ENCODE results near the gene PPP2R2D.
"Not testable (repeated sequence)": the region's sequence is repeated elsewhere in the genome, so short reads cannot be mapped to it uniquely, and the experiment has no call there.

PPP2R2D gene

GRCh38 chr10:131979336-131979735 is 78.5 kb downstream of the PPP2R2D start:
- no peak for DNase-seq

GRCh38 chr10:131979821-131980270 is 79.0 kb downstream of the PPP2R2D start:
- no peak for DNase-seq

- peak in 1 of 2 donors; percentile 5 for DNase-seq
These were observed 79.5 kb downstream of the PPP2R2D start for GRCh38 chr10:131980321-131980720.

DNA sequence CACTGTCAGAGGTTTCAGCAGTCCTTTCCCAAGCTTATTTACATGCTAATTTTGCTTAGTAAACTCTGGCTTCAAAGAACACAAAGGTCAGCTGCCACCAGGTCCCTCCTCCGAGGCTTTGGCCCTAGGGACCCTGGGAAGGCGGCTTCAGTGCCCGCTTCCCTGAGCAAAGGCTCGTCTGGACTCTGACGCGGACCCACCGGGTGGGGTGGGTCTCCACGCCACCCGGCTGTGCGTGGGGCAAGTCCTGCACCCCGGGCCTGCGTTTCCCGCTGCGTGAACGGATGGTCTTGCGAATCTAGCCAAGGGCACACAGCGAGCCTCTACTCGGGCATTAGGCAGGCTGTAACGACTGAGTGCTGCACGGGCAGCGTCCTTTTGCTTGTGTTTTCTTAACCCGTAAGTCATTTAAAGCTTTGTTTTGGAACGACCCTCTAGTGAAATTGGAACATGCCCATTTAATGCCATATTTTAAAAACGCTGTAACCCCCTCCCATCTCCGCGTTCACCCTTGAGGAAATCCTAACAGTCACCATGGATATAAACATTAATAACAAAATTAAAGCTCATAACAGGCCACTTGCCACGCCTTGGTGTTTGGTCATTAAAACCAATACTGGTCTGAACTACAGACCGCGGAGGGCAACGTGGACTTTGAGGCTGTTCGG is 80.1 kb downstream of the PPP2R2D start:
- DNase-seq: no peak

GRCh38 chr10:131981429-131982184 is 80.8 kb downstream of the PPP2R2D start, which contains the start of gene BNIP3:
Gene BNIP3 (minus strand): TSS chr10:131981923. CDS start chr10:131981806, 117 bp downstream.
- DNase-seq: peak; percentile 47 to 69

GRCh38 chr10:131982185-131982756 is 81.5 kb downstream of the PPP2R2D start:
- DNase-seq: no peak

DNA sequence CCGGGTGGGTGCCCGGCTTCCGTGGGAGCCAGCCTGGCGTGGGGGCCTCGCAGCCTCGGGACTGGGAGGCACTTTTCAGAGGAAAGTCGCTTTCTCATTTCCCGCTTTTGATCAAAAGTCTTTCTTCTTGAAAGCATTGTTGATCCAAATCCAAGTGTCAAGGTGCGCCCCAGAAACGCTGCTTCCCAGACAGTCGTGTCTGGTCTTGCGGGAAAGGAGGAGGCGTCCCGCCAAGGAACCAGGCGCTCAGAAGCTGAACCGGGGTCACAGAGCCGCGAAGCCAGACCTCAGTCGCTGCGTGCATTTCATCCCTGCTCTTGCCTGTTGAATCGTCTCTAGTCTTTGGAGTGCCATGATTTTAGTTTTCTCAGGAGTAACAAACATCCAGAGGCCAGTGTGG is 82.0 kb downstream of the PPP2R2D start:
- no peak for DNase-seq

DNA sequence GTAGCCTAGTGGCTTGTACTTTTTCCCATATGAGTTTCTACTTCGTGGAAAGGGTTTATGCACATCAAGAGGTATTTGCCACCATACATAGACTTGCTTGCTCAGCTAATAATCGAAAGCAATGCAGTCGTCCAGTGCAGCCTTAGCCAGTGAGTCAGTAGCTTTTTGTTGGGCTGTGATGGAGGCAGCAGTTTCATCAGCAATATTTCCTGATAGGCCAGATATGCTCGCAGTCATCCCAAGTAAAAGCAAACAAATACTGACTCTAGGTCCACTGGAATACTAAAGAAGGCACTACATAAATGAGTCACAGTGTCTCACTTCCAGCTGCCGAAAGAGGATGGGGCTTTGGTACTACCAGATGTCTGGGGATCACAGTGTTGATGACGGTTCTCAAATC is 83.0 kb downstream of the PPP2R2D start:
- no peak for DNase-seq

GRCh38 chr10:131986851-131987250 is 86.0 kb downstream of the PPP2R2D start:
- DNase-seq: not testable (repeated sequence)

GRCh38 chr10:131987301-131987700 is 86.5 kb downstream of the PPP2R2D start:
- not testable (repeated sequence) for DNase-seq

DNA sequence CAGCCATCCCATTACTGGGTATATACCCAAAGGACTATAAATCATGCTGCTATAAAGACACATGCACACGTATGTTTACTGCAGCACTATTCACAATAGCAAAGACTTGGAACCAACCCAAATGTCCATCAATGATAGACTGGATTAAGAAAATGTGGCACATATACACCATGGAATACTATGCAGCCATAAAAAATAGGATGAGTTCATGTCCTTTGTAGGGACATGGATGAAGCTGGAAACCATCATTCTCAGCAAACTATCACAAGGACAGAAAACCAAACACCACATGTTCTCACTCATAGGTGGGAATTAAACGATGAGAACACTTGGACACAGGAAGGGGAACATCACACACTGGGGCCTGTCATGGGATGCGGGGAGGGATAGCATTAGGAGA is 87.0 kb downstream of the PPP2R2D start:
- DNase-seq: not testable (repeated sequence)

DNA sequence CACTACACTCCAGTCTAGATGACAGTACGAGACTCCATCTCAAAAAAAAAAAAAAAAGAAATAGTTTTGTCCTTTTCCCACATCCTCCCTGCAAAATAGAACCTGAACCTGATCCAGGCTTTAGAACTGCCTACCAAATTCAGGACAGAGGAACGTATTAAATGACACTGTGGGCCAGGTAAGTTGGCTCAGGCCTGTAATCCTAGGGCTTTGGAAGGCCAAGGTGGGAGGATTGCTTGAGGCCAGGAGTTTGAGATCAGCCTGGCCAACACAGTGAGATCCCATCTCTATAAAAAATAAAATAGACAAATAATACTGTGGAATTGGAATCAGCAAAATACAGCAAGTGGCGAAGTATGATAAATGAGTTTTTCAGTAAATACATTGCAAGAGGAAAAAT is 90.9 kb downstream of the PPP2R2D start:
- DNase-seq: no peak

- DNase-seq: no peak
These were observed 92.5 kb downstream of the PPP2R2D start for GRCh38 chr10:131993275-131993674.

- no peak for DNase-seq
These were observed 93.6 kb downstream of the PPP2R2D start for GRCh38 chr10:131994435-131994834.

GRCh38 chr10:131996466-131997365 is 95.9 kb downstream of the PPP2R2D start:
- no peak for DNase-seq

GRCh38 chr10:131997366-131998049 is 96.7 kb downstream of the PPP2R2D start:
- no peak for DNase-seq

DNA sequence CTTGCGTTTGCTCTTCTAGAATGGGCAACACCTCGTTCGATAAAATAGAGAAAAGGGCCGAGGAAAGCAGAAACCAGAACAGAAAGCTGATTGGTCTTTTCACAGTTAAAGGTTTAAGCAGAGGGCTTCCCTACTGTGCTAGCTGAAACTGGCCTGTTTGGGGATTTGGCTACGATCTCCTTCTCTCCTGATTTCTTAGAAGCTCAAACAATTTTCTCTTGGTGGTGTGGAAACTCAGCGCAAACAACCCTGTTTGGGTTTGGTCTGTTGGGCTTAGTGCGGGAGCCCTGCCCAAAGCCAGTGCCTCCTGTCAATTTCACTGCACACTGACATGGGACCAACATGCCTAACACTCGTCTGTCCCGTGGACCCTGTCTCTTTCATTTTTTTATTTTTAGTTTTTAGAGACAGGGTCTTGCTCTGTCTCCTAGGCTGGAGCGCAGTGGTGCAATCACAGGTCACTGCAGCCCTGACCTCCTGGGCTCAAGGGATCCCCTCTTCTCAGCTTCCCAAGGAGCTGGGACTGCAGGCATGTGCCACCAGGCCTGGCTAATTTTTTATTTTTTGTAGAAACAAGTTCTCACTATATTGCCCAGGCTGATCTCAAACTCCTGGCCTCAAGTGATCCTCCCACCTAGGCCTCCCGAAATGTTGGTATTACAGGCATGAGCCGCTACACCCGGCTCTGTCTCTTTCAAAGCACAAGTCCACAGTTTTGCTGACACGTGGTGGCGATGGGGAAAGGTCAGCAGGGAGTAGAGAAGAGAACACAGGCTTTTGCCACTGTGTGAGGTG is 97.4 kb downstream of the PPP2R2D start:
- no peak for DNase-seq

DNA sequence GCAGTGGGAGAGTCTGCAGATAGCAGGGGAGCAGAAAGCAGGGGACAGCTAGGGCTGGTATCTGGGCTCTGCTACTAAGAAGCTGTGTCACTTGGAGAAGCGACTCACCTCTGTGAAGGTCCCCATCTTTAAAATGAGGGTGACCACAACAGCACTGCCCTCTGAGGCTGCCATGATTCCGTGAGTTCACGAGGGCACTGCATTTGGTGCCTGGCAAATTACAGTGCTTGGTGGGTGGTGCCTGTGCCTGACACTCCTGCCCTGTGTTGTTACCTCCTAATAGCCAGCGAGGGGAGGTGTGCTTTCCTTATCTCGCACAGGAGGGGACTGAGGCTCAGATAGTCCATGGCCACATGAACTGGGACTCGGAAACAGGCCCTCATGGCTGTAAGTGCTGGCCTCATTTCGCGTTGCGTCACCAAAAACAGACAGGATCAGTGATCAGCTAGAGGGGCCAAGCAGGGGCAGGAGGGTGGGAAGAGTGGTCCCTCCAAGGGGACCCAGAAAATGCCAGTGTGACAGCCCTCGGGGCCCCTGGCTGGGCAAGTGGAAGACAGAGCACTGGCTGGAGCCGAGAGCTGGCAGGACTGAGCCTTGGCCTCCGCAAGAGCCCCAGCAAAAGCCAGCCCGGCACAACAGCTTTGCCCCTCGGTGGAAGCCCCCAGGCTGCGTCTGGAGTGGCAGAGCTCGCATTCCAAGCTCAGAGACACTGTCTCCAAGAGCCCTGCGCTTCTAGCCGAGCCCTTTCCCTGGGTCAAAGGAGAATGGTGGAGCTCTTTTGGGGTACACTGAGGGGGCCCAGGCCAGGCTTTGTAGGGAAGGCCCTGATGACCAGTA is 98.3 kb downstream of the PPP2R2D start:
- no peak for DNase-seq

DNA sequence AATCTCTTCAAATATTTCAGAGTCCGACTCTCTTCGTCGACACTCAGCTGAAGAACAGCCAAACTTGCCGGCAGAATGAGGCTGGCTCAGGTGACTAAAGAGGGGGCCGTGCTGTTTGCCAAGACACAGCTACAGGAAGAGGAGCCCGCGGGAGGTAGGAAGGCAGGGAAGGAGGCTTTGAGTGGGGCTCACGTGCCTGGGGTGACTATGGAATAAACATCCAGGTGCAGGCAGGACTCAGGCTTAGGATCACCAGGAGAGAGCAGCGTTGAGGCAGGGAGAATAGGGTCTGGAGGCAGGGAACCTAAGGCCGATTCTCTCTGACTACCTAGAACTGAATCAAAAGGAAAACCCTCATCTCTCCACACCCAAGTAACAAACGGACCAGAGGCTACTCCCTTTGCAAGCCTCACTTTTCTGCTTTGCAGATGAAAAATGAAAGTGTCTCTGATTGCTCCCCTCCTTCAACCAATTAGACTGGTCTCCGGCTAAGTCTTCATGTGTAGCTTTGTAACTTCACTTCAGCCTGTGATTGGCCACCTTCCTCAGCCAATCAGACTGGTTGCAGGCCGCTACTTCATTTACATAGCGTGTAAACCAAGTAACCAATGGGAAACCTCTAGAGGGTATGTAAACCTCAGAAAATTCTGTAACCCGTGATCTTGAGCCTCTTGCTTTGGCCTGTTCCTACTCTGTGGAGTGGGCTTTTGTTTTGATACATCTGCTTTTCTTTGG is 100.6 kb downstream of the PPP2R2D start:
- no peak for DNase-seq

GRCh38 chr10:132002004-132002403 is 101.2 kb downstream of the PPP2R2D start:
- no peak for DNase-seq

Data from inflammatory macrophage treated with lipopolysaccharide for 1 hour (primary cell).